Fibroblast of lung (primary cell): ENCODE data around the gene ELMO2. TPM values are rescaled to one million over a fixed set of nuclear protein-coding genes. Genes with fewer than 3 reads are reported as not detected.

ENCODE experiments used
- DNase-seq, 2 donors: peaks; one replicate each; pipeline versions ENCODE4 v3.0.0 to v3.0.0-alpha.2; 2010; ENCODE audit warnings: low read depth in 2 of 2
- H2AFZ ChIP-seq: 2 replicates; pipeline ENCODE4 v1.5.1; 2012; ENCODE audit warnings: low read length, control low read depth, inconsistent platforms
- H3K27ac ChIP-seq: 2 replicates; pipeline ENCODE4 v1.5.1; 2011; ENCODE audit warnings: low read length, control low read depth; ENCODE audit not compliant: insufficient read depth
- H3K27me3 ChIP-seq: 2 replicates; pipeline ENCODE4 v1.5.1; 2011; ENCODE audit warnings: mild to moderate bottlenecking, low read length; ENCODE audit not compliant: control insufficient read depth, insufficient read depth
- H3K36me3 ChIP-seq: 2 replicates; pipeline ENCODE4 v1.5.1; 2011; ENCODE audit warnings: low read length; ENCODE audit not compliant: control insufficient read depth, insufficient read depth
- H3K4me1 ChIP-seq: 2 replicates; pipeline ENCODE4 v1.5.1; 2011; ENCODE audit warnings: low read length; ENCODE audit not compliant: control insufficient read depth, insufficient read depth; ENCODE audit errors: extremely low read depth
- H3K4me2 ChIP-seq: 2 replicates; pipeline ENCODE4 v1.5.1; 2011; ENCODE audit warnings: low read length, control low read depth; ENCODE audit not compliant: insufficient read depth; ENCODE audit errors: extremely low read depth
- H3K4me3 ChIP-seq, 4 experiments: fragments of 200-600 bp in 1 of 4; sonication (generic) in 1 of 4; replicated peaks in 1 of 4; 2 replicates each; pipeline ENCODE4 v1.5.1; 2011 to 2016; ENCODE audit warnings: low read length in 4 of 4, low read depth in 3 of 4, mild to moderate bottlenecking in 3 of 4, control low read depth in 2 of 4, inconsistent platforms in 1 of 4, mixed read lengths in 1 of 4; ENCODE audit not compliant: insufficient read depth in 1 of 4; ENCODE audit errors: control extremely low read depth in 1 of 4
- H3K79me2 ChIP-seq: 2 replicates; pipeline ENCODE4 v1.5.1; 2012; ENCODE audit warnings: mild to moderate bottlenecking, low read length, inconsistent platforms; ENCODE audit not compliant: control insufficient read depth, insufficient read depth
- H3K9ac ChIP-seq: 2 replicates; pipeline ENCODE4 v1.5.1; 2011; ENCODE audit warnings: mild to moderate bottlenecking, low read length, control low read depth; ENCODE audit not compliant: insufficient read depth
- H3K9me3 ChIP-seq: 2 replicates; pipeline ENCODE4 v1.5.1; 2012; ENCODE audit warnings: low read depth, low read length; ENCODE audit not compliant: control insufficient read depth, insufficient read depth
- H4K20me1 ChIP-seq: 2 replicates; pipeline ENCODE4 v1.5.1; 2011; ENCODE audit warnings: low read length; ENCODE audit not compliant: control insufficient read depth, insufficient read depth; ENCODE audit errors: extremely low read depth
- EZH2 ChIP-seq: IDR thresholded peaks from 2 replicates; pipeline ENCODE4 v1.5.1; 2012; ENCODE audit warnings: low read length, control low read depth, mild to moderate bottlenecking; ENCODE audit errors: missing control alignments
- polyA plus RNA-seq, 2 donors: library from polyadenylated mRNA; depleted of rRNA in 1 of 2; stranded (reverse) in 1 of 2; unstranded in 1 of 2; fragments of >200 nt; gene quantifications; 2 replicates each; pipeline ENCODE4 v1.2.1, GENCODE V29; 2011 to 2012; ENCODE audit warnings: missing spikeins in 1 of 2
- total RNA-seq: library from RNA; depleted of rRNA; stranded (reverse); fragments of >200 nt; gene quantifications from 2 replicates; pipeline ENCODE4 v1.2.1, GENCODE V29; 2014
- TF ChIP-seq, protein P1 (sequence below), 2 donors: IDR thresholded peaks in 1 of 2; conservative IDR thresholded peaks in 1 of 2; 1 replicate in 1 of 2; 2 replicates in 1 of 2; pipeline ENCODE4 v1.5.1; 2011 to 2012; ENCODE audit warnings: low read length in 2 of 2, control low read depth in 1 of 2, inconsistent platforms in 1 of 2, low read depth in 1 of 2, mild to moderate bottlenecking in 1 of 2

The ELMO2 gene
- total and polyA plus RNA-seq, 2 donors (not counting 1 experiment from before 2014, with no cell fraction given) = 33.7 to 43.8 TPM

DNA sequence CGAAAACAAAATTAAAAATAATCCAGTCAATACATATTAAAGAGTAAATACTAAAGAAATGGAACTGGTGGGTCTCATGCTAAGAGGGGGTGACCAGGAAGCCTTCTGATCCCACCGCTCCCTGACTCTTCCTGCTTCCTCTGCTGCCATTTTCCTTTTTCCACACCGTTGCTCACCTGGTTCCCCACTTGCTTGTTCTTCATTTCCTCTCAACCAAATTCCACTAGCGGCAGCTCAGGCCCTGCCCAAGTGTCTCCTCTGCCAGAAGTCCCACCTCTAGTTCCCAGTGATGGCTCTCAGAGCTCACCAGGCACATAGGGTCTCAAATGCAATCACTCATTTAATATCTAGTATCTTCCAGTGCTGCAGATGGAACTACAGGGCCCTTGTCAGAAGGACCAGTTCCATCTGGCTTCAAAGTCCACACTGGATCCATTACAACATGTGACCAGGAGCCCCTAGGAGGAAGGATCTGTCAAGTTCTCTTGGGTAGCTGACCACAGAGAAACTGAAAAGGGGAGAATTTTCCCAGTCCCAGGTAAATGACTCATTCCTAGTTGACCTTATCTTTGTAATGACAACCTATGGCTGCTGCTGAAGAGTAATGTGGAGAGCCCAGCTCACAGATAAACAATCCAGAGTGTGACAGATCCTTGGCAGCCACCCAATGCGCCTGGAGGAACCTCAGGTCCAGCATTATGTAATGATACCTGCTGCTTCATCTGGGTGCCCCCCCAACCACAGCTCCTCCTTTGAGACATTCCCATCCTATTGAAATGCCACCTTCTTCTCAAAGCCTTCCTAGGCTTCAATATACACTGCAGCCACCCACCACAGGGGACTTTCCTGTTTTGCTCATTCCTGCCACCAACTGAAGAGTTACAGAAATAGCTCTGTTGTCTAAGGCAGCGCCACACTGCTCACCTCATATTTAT is 38.2 kb downstream of the ELMO2 start:
- Histone ChIP-seq H4K20me1 (no peaks in the 10 kb centered on the region), H3K4me1 (peaks cover 4% of the 10 kb centered on the region), H3K9me3 (no peaks in the 10 kb centered on the region), H3K4me2 (no peak overlapping the region), H2AFZ (no peak overlapping the region), H3K9ac (no peak overlapping the region), H3K27me3 (no peaks in the 10 kb centered on the region), H3K79me2 (peaks cover 5% of the 10 kb centered on the region), H3K27ac (no peak overlapping the region), H3K4me3 (no peak overlapping the region), H3K36me3 (peaks cover 33% of the 10 kb centered on the region)
- no peak for DNase-seq
- no peak for TF ChIP-seq EZH2
- TF ChIP-seq, protein P1, sequence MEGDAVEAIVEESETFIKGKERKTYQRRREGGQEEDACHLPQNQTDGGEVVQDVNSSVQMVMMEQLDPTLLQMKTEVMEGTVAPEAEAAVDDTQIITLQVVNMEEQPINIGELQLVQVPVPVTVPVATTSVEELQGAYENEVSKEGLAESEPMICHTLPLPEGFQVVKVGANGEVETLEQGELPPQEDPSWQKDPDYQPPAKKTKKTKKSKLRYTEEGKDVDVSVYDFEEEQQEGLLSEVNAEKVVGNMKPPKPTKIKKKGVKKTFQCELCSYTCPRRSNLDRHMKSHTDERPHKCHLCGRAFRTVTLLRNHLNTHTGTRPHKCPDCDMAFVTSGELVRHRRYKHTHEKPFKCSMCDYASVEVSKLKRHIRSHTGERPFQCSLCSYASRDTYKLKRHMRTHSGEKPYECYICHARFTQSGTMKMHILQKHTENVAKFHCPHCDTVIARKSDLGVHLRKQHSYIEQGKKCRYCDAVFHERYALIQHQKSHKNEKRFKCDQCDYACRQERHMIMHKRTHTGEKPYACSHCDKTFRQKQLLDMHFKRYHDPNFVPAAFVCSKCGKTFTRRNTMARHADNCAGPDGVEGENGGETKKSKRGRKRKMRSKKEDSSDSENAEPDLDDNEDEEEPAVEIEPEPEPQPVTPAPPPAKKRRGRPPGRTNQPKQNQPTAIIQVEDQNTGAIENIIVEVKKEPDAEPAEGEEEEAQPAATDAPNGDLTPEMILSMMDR (conservative IDR thresholded peaks at IDR 0.05 in 1 of 2, IDR thresholded peaks at IDR 0.05 in 1 of 2; ENCODE audit: low read depth in 1 of 2, low read length in 2 of 2) = no peak

DNA sequence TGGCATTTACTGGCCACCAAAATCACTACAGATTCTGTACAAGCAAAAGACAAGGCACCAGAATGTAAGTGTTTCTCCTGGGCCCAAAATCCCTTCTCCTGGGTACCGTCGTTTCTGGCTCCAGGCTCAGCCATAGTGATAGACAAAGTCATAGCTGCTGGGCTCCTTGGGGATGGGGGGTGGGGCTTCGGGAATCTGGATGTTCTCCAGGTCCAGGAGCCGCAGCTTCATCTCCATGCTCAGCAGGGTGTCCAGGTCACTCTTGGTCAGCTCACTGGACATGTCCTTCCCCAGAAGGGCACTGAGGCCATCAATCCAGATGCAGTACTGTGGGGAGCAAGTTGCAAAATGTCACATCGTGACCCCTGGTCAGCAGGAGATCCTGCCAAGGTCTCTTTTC is 39.2 kb downstream of the ELMO2 start:
- Histone ChIP-seq H3K4me3 (no peak overlapping the region), H3K9ac (no peak overlapping the region), H3K79me2 (peaks cover 14% of the 10 kb centered on the region), H3K9me3 (no peaks in the 10 kb centered on the region), H3K4me2 (no peak overlapping the region), H3K4me1 (peaks cover 4% of the 10 kb centered on the region), H3K36me3 (peaks cover 33% of the 10 kb centered on the region), H3K27me3 (no peaks in the 10 kb centered on the region), H3K27ac (no peak overlapping the region), H2AFZ (no peak overlapping the region), H4K20me1 (no peaks in the 10 kb centered on the region)
- DNase-seq = no peak
- TF ChIP-seq EZH2 = no peak
- TF ChIP-seq, protein P1 (conservative IDR thresholded peaks at IDR 0.05 in 1 of 2, IDR thresholded peaks at IDR 0.05 in 1 of 2; ENCODE audit: low read depth in 1 of 2, low read length in 2 of 2) = no peak

DNA sequence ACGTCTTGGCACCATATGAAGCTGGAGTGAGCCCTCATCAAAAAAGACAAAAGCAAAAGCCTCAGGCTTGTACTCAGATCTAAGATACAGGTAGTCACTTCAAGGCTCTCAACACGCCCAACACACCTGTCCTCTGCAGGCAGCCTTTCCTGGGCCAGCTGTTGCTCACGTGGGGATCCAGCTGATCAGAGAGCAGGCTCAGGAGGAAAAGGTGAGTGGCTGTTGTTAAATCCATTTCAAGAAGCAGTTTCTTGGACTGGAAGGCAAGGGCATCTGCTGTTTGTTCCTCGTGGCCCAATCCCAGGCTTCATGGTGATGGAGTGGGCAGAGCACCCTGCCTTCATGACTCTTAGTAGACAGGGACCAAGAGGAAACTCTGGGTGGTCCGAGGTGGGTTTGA is 39.6 kb downstream of the ELMO2 start:
- Histone ChIP-seq H3K9ac (no peak overlapping the region), H3K9me3 (no peaks in the 10 kb centered on the region), H3K36me3 (peaks cover 32% of the 10 kb centered on the region), H3K27ac (no peak overlapping the region), H3K27me3 (no peaks in the 10 kb centered on the region), H2AFZ (no peak overlapping the region), H3K4me2 (no peak overlapping the region), H4K20me1 (no peaks in the 10 kb centered on the region), H3K79me2 (peaks cover 15% of the 10 kb centered on the region), H3K4me3 (no peak overlapping the region), H3K4me1 (peaks cover 4% of the 10 kb centered on the region)
- no peak for TF ChIP-seq EZH2
- TF ChIP-seq, protein P1 (conservative IDR thresholded peaks at IDR 0.05 in 1 of 2, IDR thresholded peaks at IDR 0.05 in 1 of 2; ENCODE audit: low read depth in 1 of 2, low read length in 2 of 2) = no peak
- no peak for DNase-seq
